Panc1 (cell line): ENCODE results near the gene INO80C.

Source experiments
- POLR2AphosphoS5 ChIP-seq: IDR thresholded peaks from 2 replicates; pipeline ENCODE4 v1.6.1; 2012; ENCODE audit warnings: mild to moderate bottlenecking, low read depth, low read length, moderate library complexity
- SIN3A ChIP-seq: IDR thresholded peaks from 2 replicates; pipeline ENCODE4 v1.6.1; 2012; ENCODE audit warnings: low read depth, mild to moderate bottlenecking, low read length, moderate library complexity, borderline replicate concordance; ENCODE audit not compliant: insufficient read depth
- TF ChIP-seq, protein P1 (sequence below): fragments of 450-650 bp; IDR thresholded peaks from 2 replicates; pipeline ENCODE4 v1.5.1; 2017; ENCODE audit warnings: mild to moderate bottlenecking

- TF ChIP-seq, protein P1, sequence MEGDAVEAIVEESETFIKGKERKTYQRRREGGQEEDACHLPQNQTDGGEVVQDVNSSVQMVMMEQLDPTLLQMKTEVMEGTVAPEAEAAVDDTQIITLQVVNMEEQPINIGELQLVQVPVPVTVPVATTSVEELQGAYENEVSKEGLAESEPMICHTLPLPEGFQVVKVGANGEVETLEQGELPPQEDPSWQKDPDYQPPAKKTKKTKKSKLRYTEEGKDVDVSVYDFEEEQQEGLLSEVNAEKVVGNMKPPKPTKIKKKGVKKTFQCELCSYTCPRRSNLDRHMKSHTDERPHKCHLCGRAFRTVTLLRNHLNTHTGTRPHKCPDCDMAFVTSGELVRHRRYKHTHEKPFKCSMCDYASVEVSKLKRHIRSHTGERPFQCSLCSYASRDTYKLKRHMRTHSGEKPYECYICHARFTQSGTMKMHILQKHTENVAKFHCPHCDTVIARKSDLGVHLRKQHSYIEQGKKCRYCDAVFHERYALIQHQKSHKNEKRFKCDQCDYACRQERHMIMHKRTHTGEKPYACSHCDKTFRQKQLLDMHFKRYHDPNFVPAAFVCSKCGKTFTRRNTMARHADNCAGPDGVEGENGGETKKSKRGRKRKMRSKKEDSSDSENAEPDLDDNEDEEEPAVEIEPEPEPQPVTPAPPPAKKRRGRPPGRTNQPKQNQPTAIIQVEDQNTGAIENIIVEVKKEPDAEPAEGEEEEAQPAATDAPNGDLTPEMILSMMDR: no peak
- TF ChIP-seq POLR2AphosphoS5 (no peak), SIN3A (no peak)
These were observed 7.2 kb upstream of the INO80C start for GRCh38 chr18:35504996-35505395.
